Endothelial cell of umbilical vein (primary cell): ENCODE results near the gene PCP4L1.
"Not testable (repeated sequence)": the region's sequence is repeated elsewhere in the genome, so short reads cannot be mapped to it uniquely, and the experiment has no call there.

Experiments used
- CTCF ChIP-seq, 2 donors: IDR thresholded peaks; 1 replicate in 1 of 2; 2 replicates in 1 of 2; pipeline ENCODE4 v1.5.1; 2011; ENCODE audit warnings: low read length in 2 of 2, mild to moderate bottlenecking in 2 of 2, moderate library complexity in 2 of 2, control low read depth in 1 of 2, inconsistent platforms in 1 of 2, low read depth in 1 of 2; ENCODE audit not compliant: insufficient read depth in 1 of 2; ENCODE audit errors: extremely low read depth in 1 of 2
- POLR2A ChIP-seq: IDR thresholded peaks from 2 replicates; pipeline ENCODE4 v1.6.1; 2012; ENCODE audit warnings: low read depth, mild to moderate bottlenecking, control low read depth, low read length

GRCh38 chr1:161315841-161316674, 57.5 kb downstream of the PCP4L1 start:
- not testable (repeated sequence) for TF ChIP-seq CTCF (IDR thresholded peaks at IDR 0.05; ENCODE audit: extremely low read depth in 1 of 2, insufficient read depth in 1 of 2, low read depth in 1 of 2, low read length in 2 of 2); POLR2A
